ENCODE data around the gene EVC.

The EVC gene

DNA sequence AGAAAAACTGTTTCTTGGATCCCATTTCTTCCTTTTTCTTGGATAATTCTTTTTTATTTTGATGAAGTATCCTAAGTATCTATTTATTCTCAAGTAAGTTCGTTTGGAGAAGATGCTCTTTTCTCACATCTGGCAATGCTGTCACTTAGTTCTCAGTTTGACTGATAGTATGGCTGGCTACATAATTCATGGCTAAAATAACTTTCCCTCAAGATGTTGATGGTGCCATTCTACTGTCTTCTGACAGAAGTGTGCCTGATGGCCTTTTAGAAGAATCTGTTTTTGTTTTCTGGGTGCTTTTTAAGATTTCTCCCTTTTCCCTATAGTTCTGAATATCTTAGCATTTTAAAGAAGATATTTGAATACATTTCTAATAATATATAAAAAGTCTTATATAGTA lies 44.3 kb upstream of the EVC start:
- TF ChIP-seq CREB1 (IDR thresholded peaks at IDR 0.05; ENCODE audit: low read depth) (no peak), EGR1 (IDR thresholded peaks at IDR 0.05) (no peak), CEBPB (IDR thresholded peaks at IDR 0.05) (no peak), USF1 (IDR thresholded peaks at IDR 0.05) (no peak), ZBTB7A (IDR thresholded peaks at IDR 0.05; ENCODE audit: low read depth) (no peak), RAD21 (IDR thresholded peaks at IDR 0.05; ENCODE audit: low read depth) (no peak), FOXM1 (IDR thresholded peaks at IDR 0.05; ENCODE audit: borderline replicate concordance, low read depth) (no peak), TEAD4 (IDR thresholded peaks at IDR 0.05) (no peak), TAF1 (IDR thresholded peaks at IDR 0.05; ENCODE audit: low read depth) (no peak), YY1 (IDR thresholded peaks at IDR 0.05; ENCODE audit: low read depth) (no peak)

DNA sequence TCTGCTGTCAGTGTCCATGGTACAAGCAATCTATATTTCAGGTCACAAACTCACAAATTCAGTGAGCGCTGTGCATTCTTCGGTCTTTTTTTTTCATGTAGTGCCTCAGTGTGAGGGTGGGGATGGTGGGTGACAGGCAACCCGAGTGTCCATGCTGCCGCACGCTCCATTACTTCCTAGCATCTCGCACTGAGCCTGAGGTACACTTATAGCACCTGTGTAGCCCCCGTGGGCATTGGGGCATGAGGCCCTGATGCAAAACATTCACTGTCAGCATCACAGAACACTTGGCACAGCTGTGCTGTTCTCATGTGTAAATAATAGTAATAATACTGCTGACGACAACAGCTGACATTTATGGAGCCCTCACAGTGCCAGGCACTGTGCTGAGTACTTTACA lies 34.2 kb upstream of the EVC start:
- TF ChIP-seq CEBPB (IDR thresholded peaks at IDR 0.05) (no peak), EGR1 (IDR thresholded peaks at IDR 0.05) (no peak), NFIC (IDR thresholded peaks at IDR 0.05) (no peak)
- TF ChIP-seq, protein P1, sequence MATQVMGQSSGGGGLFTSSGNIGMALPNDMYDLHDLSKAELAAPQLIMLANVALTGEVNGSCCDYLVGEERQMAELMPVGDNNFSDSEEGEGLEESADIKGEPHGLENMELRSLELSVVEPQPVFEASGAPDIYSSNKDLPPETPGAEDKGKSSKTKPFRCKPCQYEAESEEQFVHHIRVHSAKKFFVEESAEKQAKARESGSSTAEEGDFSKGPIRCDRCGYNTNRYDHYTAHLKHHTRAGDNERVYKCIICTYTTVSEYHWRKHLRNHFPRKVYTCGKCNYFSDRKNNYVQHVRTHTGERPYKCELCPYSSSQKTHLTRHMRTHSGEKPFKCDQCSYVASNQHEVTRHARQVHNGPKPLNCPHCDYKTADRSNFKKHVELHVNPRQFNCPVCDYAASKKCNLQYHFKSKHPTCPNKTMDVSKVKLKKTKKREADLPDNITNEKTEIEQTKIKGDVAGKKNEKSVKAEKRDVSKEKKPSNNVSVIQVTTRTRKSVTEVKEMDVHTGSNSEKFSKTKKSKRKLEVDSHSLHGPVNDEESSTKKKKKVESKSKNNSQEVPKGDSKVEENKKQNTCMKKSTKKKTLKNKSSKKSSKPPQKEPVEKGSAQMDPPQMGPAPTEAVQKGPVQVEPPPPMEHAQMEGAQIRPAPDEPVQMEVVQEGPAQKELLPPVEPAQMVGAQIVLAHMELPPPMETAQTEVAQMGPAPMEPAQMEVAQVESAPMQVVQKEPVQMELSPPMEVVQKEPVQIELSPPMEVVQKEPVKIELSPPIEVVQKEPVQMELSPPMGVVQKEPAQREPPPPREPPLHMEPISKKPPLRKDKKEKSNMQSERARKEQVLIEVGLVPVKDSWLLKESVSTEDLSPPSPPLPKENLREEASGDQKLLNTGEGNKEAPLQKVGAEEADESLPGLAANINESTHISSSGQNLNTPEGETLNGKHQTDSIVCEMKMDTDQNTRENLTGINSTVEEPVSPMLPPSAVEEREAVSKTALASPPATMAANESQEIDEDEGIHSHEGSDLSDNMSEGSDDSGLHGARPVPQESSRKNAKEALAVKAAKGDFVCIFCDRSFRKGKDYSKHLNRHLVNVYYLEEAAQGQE (IDR thresholded peaks at IDR 0.05; ENCODE audit: low read depth), result no peak

- TF ChIP-seq CEBPB (IDR thresholded peaks at IDR 0.05) (no peak), RAD21 (IDR thresholded peaks at IDR 0.05; ENCODE audit: low read depth) (no peak), TAF1 (IDR thresholded peaks at IDR 0.05; ENCODE audit: low read depth) (no peak), EP300 (IDR thresholded peaks at IDR 0.05; ENCODE audit: borderline replicate concordance) (no peak), FOXM1 (IDR thresholded peaks at IDR 0.05; ENCODE audit: borderline replicate concordance, low read depth) (no peak), TCF12 (IDR thresholded peaks at IDR 0.05; ENCODE audit: low read depth) (no peak), TEAD4 (IDR thresholded peaks at IDR 0.05) (no peak), NFIC (IDR thresholded peaks at IDR 0.05) (no peak), CREB1 (IDR thresholded peaks at IDR 0.05; ENCODE audit: low read depth) (no peak), EGR1 (IDR thresholded peaks at IDR 0.05) (no peak), MAX (IDR thresholded peaks at IDR 0.05) (no peak), ZBTB7A (IDR thresholded peaks at IDR 0.05; ENCODE audit: low read depth) (no peak), YY1 (IDR thresholded peaks at IDR 0.05; ENCODE audit: low read depth) (no peak), USF1 (IDR thresholded peaks at IDR 0.05) (no peak)
- TF ChIP-seq, protein P1 (IDR thresholded peaks at IDR 0.05; ENCODE audit: low read depth), result no peak
Observed at GRCh38 chr4:5678977-5679376, 32.0 kb upstream of the EVC start.

GRCh38 chr4:5683566-5683965 lies 27.4 kb upstream of the EVC start:
- TF ChIP-seq, protein P1 (IDR thresholded peaks at IDR 0.05; ENCODE audit: low read depth), result no peak
- TF ChIP-seq TCF12 (IDR thresholded peaks at IDR 0.05; ENCODE audit: low read depth) (no peak), NFIC (IDR thresholded peaks at IDR 0.05) (no peak), USF1 (IDR thresholded peaks at IDR 0.05) (no peak), EP300 (IDR thresholded peaks at IDR 0.05; ENCODE audit: borderline replicate concordance) (no peak), CEBPB (IDR thresholded peaks at IDR 0.05) (no peak), YY1 (IDR thresholded peaks at IDR 0.05; ENCODE audit: low read depth) (no peak), CREB1 (IDR thresholded peaks at IDR 0.05; ENCODE audit: low read depth) (no peak), EGR1 (IDR thresholded peaks at IDR 0.05) (no peak), TAF1 (IDR thresholded peaks at IDR 0.05; ENCODE audit: low read depth) (no peak), FOXM1 (IDR thresholded peaks at IDR 0.05; ENCODE audit: borderline replicate concordance, low read depth) (no peak), MAX (IDR thresholded peaks at IDR 0.05) (no peak), TEAD4 (IDR thresholded peaks at IDR 0.05) (no peak), ZBTB7A (IDR thresholded peaks at IDR 0.05; ENCODE audit: low read depth) (no peak), RAD21 (IDR thresholded peaks at IDR 0.05; ENCODE audit: low read depth) (no peak)
